GM19395 (cell line): ENCODE measurements around the gene GPC6.

Experiments
- ATAC-seq: cut with Tn5 transposase; IDR thresholded peaks from one replicate; pipeline ENCODE4 v1.9.1; 2021; ENCODE audit warnings: mild to moderate bottlenecking, moderate library complexity; ENCODE audit not compliant: unreplicated experiment

Gene GPC6

DNA sequence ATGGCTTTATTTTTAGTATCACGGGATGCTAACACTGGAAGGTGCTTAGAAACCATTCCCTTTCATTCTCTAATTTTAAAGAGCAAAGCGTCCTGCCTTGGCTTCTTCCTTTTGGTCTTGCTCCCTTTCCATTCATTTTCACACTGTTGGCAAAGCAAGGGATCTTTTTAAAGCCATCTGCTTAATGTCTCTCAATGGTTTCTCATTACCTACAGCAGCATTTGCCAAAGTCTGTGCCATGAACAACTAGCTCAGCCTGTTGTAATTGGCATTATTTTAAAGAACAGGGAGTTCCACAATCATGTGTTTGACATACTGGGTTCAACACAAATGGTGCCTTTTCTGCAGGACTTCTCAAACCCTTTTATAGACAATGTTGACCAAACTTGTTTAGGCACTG lies 444.3 kb downstream of the GPC6 start:
- no peak for ATAC-seq

DNA sequence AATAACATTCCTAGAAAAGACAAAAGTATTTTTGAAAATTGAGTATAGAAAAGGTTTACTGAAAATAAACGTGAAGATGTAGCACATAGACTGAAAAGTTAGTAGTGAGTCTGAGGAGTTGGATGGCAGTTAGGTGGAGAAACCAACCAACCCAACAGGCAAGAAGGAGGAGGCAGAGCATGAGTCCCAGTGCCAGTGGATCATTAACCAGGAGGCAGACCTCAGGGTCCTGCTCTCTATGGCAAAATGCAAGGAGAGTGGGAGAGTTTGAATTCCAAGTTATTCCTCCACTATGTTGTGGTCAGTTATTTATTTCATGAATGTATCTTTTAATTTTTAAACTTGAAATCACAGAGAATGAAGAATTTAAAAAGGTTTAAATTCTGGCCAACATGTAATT lies 446.4 kb downstream of the GPC6 start:
- ATAC-seq: no peak

DNA sequence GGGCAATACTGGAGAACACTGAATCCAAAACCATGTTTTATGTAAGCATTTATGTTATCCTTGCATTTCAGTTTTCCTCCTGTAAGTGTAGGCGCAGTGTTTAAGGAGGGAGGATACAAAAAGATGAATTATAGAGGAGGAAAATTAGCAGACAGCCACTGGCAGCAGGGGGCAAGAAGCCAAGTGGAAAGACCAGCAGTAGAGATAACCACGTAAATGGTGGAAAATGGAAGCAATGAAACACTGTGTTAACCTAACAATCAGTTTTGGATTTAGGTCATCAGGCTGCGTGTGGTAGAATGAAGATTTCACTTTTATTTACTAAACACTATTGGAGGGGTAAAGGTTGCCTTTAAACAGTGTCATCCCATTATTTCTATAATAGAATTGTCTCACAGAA lies 447.3 kb downstream of the GPC6 start:
- no peak for ATAC-seq

DNA sequence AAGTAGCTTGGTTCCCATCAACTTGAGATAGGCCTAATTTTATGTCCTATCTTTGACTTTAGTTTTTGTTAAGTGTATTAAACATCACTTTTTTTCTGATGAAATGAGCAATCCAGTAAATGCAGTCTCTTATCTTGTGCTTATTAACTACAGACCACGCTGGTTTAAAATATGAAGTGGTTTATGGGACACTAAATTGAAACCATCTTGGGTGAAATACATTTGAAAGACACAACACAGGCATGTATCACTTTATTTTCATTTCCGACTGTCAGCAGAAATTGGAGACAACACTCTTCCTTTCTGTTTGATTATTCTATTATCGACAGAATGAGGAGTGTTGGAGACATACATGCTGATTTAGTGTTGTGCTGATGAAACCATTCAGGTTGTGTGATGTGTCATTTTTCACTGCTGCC lies 447.7 kb downstream of the GPC6 start:
- ATAC-seq: no peak

DNA sequence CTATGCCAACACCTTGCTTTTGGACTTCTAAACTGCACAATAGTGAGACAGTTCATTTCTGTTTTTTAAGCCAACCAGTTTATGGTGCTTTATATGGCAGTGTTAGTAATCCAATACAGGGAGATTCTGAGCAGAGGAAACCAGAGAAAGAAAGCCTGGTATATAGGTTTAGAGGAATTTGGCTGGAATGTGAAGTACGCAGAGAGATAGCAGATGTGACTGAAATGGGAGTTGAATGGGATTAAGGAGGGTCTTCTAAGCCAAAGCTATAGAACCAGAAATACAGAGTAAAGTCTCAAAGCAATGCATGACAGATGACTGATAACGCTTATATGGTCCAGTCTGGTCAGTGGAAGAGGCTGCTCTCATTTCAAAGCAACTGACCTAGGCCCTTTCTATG lies 453.7 kb downstream of the GPC6 start:
- no peak for ATAC-seq

DNA sequence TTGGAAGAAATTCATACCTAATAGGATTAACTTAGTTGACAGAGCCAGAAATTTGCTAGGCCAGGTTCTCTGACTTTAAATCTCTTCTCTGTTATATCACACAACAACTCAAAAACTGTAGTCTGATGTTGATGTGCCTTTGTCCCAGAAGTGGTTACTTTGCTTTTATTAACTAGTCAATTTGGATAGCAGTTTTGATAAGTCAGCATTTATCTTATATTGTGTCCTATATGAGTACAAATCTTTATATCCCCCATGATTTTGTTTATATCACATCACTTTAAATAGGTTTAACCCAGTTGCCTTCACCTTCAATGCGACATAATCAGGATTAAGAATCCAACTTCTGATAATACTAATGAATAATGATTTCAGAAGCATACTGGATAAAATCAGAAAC lies 459.3 kb downstream of the GPC6 start:
- no peak for ATAC-seq

DNA sequence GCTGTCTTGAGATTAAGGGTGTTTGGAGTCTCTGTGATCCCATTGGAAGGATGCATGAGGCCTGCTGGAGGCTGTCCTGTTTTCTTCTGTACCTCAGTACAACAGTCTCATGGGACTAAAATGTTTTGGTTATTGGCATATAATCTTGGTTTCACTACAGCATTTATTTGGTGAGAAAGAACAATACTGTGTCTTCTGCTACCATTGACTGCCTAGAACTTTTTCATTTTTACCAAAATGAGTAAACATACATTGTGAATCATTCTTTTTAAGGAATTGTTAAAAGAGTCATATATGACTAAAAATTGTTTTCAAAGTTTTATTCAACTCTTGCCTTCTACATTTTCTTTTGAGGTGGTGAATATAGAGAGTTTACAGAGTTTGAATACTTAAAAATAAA lies 459.8 kb downstream of the GPC6 start:
- ATAC-seq: no peak

DNA sequence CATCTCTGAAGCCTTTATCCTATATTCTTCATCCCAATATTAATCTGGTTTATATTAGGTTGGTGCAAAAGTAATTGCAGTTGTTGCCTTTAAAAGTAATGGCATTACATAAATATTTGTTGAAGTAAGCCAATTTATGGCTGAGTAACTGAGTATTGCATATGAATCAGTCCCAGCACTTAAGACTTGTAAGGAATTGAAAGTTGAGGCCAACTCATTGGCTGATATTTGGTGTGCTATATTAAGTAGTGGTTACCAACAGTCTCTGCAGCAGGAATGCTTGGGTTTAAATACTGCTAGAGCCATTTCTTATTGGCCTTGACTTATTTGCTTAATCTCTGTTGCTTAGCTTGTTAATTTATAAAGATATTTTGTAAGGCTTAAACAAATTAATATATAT lies 460.7 kb downstream of the GPC6 start:
- ATAC-seq: no peak

DNA sequence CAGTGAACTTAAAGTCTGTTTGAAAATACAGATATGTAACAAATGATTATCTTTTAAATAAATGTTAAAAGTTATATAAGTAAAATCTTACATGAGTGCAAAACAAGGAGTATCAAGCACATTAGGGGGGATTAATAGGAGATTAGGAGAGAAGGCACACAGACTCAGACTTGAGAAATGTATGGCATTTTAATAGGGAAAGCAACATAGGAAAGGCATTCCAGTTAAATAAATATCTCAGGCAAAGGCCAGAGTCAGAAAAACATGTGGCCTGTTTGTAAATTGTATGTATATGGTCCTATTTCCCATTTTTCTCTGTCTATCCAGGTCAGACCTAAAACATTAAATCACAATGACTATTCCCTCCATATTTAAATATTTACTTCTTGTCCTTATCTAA lies 462.7 kb downstream of the GPC6 start:
- no peak for ATAC-seq

DNA sequence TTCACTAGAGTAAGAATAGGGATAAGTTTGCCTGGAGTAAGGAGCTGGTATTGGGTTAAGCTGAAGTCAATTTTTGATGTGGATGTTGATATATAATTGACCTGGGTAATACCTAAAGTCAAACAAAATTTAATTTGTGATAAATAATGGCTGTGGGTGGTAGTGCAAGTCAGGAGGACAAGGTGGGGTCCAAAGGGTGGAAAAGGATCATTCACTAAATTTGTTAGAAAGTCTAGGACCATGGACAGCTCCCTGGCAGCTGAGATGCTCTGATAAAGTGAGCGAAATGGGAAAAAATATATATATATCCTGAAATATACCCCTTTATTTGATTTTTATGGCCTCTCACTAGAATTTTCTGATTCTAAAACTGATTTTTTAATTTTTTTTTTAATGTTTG lies 463.5 kb downstream of the GPC6 start:
- ATAC-seq: no peak

DNA sequence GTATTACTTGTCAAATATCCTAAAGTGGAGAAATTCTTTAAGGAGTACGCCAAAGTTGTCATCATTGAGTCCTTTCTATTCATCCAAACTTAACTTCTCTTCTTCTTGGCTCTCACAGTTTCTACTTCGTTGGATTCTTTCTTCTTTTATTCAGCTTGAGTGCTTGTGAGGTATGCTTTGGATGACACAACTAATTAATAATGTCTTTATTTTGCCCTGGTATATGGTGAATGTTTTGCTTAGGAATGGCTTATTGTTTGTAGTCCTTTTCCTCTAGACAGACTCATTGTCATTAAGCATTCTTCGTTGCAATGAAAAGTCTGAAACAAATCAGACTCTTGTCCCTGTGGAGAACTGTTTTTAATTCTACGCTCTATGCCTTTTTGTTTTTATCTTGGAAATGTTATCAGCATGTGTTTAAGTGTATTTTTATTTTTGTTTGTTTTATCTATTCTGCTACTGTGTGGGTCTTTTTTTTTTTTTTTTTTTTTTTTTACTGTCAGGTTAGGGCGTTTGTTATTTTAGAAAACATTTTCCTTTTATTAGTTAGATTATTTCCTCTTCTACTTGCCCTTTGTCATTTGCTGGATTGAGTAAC lies 471.5 kb downstream of the GPC6 start:
- no peak for ATAC-seq

DNA sequence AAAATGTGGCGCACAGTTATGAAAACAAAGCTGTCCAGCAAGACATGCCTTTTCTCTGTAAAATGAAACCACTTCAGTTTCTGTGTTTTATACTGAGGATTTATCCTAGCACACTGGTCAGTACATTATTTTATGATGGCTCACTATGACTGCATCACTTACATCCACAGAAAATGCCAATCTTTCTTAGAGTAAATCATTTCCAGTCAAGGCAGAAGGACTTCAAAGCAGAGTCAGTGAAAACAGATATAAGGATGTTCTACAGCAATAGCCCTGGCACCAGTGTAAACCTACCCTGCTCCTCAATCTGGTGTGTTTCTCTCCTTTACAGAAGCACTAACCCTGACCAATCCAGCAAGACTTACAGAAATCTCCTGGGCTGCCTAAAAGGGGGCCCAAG lies 473.5 kb downstream of the GPC6 start:
- no peak for ATAC-seq

DNA sequence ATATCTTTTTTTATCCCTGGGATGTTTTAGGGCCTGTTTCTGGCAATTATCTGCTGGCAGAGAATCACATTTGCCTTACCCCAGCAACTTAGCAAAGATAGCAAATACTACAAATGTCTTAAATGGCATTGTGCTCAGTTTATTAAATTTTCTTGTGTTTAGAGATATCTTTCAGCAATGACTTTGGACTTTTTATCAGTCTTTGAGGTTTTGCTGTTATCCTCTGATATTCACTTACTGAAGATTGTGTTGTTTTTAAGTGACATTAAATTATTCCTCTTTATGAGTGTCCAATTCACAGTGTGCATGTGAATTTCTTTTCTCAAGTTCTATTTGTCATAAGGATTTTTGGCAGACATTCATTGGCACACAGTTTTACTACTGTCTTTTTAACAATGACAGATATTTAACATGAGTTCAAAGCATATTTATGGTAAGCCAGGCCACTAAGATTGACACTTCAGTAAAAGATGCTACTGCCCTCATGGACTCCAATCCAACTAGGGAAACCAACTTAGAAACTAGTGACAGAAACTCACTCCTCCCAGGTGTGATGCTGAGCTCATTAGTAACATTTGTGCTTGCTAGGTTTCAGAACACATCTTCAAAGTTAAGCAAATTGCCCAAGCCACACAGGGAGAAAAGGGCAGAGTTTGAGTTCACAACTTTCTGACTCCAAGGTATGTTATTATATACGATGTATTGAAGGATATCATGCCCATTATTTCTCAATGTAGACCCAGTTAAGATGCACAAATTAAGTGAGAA lies 481.9 kb downstream of the GPC6 start:
- no peak for ATAC-seq

DNA sequence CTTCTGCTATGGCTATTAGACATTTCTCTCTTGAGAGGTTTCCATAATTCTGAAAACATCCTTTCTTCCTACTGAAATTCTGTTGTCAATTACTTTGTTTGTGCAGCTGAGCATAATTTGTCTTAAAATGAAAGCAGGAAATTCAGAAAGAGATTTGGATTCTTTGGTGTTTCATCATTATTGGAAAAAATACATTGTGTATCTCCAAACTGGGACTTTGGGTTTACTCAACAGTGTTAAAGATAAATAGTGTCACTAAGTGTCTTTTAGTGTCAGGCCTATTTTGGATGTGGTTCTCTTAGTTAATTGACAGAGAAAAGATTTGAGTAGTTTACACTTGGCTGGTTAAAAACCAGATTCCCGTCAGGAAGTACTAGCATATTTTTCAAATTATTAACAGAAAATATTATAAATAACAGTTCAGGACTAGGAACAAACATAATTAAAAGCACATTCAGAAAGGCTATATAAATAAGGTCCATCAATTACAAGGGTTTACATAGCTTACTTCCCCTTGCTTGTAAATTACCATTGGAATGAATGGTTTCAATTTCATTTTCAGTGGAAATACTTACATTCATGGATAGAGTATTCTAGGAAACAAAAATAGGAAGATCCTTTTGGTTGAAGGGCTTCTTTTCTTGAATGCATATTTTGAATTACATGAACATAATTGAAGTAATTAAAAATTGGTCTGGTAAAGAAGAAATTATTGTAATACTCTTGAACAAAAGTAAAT lies 483.1 kb downstream of the GPC6 start:
- no peak for ATAC-seq

DNA sequence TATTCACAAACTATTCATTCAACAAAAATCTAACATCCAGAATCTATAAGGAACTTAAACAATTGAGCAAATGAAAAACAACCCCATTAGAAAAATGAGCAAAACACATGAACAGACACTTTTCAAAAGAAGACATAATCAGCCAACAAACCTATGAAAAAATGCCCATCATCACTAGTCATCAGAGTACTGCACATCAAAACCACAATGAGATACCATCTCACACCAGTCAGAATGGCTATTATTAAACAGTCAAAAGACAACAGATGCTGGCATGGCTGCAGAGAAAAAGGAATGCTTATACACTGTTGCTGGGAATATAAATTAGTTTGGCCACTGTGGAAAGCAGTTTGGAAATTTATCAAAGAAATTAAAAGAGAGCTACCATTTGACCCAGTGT lies 487.6 kb downstream of the GPC6 start:
- ATAC-seq: no peak

DNA sequence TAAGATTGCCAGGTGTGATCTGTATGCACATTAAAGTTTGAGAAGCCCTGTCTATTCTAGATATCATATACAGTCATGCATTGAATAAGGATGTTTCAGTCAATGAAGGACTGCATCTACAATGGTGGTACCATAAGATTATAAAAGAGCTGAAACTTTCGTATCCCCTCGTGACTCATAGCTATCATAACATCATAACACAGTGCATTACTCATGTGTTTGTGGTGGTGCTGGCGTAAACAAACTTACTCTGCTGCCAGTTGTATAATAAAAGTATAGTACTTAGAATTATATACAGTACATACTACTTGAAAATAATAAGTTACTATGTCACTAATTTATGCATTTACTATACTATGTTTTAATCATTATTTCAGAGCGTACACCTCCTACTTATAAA lies 489.3 kb downstream of the GPC6 start:
- ATAC-seq: no peak

DNA sequence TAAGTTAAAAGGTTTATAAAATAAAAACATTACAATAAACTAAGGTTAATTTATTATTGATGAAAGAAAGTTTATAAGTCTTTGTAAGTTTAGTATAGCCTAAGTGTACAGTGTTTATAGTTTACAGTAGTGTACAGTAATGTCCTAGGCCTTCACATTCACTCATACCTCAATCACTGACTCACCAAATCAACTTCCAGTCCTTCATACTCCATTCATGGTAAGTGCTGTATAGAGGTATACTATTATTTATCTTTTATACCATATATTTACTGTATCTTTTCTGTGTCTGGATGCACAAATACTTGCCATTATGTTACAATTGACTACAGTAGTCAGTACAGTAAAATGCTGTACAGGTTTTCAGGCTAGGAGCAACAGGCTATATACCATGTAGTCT lies 490.0 kb downstream of the GPC6 start:
- no peak for ATAC-seq

DNA sequence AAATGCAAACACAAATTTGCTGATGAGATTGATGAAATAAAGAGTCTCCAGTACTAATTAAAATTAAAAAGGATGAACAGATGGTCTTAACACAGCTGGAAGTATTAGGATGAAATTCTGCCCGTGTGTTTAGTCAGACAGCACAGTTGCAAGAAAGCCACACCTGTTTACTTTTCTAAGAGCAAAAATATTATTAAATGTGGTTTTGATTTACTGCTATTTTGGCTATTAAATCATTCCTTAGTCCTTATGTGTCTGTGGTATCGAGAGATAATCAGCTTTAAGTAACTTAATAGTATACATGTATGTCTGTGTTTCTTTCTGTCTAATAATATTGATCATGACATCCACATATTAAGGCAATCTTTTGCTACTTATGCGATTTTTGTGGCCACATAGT lies 494.9 kb downstream of the GPC6 start:
- ATAC-seq: no peak

DNA sequence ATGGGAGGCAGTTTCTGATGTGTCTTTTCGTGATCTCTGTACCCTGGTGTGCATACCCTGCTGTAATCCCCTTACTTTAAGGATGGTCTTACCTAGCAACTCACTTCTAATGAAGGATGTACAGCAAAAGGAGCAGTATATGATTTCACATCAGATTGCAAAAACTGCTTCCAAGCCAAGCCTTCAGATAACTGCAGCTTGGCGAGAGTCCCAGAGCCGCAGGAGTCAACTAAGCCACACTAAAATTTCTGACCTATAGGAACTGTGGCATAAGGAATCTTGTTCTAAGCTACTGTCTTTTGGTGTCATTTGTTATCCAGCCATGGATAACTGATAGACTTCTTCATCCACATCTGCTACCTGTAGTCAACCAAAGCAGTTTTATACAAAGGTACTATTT lies 496.7 kb downstream of the GPC6 start:
- ATAC-seq: no peak

DNA sequence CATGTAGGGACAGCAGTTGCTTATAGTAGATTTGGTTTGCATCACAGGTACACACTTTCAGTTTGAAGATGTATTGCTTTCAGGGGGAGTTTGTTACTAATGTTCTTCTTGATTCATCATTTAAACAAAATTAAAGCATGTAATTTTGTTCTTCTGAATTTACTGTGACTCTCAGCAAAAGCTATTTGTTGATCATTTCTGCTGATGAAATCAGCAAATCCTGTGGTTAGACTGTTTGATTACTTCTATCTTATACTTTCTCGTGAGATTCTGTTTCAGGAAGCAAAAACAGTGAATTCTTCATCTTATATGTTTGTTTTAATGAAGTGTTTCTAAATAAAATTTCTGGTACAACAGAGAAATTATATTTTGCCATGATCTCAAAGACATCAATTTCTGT lies 497.6 kb downstream of the GPC6 start:
- no peak for ATAC-seq

DNA sequence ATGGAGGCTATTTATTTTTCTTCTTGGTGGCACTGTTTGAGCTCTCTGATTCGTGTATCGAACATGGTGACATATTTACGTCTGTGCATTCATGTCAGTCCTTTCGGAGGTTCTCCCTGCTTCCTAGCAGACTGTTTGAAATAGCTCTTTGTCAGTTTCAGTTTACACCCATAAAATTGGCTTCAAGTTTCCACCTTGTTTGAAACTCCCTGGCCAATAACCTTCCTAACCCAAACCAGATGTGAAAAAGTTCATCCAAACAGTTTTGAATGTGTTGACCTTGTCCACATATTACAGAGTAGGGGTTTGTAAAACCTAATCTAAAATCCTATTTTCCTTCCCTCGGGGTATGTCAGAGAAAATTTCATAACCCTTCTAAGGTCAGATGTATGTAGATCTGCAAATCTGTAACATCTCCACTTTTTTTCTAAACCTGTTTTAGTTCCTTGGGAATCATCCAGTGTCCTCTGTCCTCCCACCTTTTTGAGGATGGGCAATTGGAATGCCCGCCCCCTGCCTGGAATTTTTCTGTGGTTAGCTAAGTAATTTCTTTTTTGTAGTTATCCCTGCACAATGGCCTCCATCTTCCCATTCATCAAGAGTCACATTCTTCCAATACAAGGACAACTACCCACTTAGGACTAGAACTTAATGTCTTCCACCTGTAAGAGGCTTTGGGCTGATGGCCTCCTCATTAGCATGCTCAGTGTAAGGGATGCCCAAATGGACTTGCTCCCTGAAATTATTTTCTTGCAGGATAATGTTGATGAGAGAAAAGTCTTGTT lies 499.8 kb downstream of the GPC6 start:
- ATAC-seq: no peak
